GM12874 (cell line): ENCODE results near the gene TCF7L2.

Source experiments
- CTCF ChIP-seq: IDR thresholded peaks from 2 replicates; pipeline ENCODE4 v1.5.1; 2011; ENCODE audit warnings: low read depth, mild to moderate bottlenecking, control low read depth, low read length, moderate library complexity; ENCODE audit not compliant: insufficient read depth

TCF7L2 gene

GRCh38 chr10:112988839-112989406 is 38.9 kb downstream of the TCF7L2 start:
- TF ChIP-seq CTCF, result no peak

- no peak for TF ChIP-seq CTCF
Measured at GRCh38 chr10:112989826-112990225, 39.8 kb downstream of the TCF7L2 start.

GRCh38 chr10:112990271-112990670 is 40.2 kb downstream of the TCF7L2 start:
- TF ChIP-seq CTCF, result no peak

- no peak for TF ChIP-seq CTCF
Measured at GRCh38 chr10:112991888-112992491, 41.9 kb downstream of the TCF7L2 start.

GRCh38 chr10:112996462-112996861 is 46.4 kb downstream of the TCF7L2 start:
- no peak for TF ChIP-seq CTCF

- no peak for TF ChIP-seq CTCF
Measured at GRCh38 chr10:112999102-112999501, 49.1 kb downstream of the TCF7L2 start.

- no peak for TF ChIP-seq CTCF
Measured at GRCh38 chr10:113000442-113000841, 50.4 kb downstream of the TCF7L2 start.
